Ammon's horn (tissue), 1 donor: ENCODE data around the gene RNF11.

Experiments
- DNase-seq: peaks from one replicate; pipeline ENCODE4 v3.0.0-alpha.2; 2016; ENCODE audit warnings: low spot score

RNF11 gene

DNA sequence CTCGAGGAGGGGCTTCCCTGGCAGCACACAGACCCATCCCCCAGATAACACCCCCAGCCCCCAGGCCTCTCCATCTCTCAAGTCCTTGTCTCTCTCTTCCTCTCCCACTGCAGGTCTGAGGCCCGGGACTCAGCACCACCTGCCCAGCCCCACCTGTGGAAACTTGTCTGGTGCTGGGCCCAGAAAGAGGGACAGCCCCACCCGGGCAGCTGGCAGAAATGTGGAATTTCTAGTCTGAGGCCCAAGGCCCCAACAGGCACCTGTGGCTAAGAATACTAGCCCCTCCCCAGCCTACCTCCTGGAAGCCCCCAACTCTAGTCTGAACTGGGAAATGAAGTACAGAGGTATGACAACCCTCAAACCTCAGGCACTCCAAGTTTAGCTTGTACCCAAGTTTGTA is 78.9 kb downstream of the RNF11 start:
- no peak for DNase-seq

DNA sequence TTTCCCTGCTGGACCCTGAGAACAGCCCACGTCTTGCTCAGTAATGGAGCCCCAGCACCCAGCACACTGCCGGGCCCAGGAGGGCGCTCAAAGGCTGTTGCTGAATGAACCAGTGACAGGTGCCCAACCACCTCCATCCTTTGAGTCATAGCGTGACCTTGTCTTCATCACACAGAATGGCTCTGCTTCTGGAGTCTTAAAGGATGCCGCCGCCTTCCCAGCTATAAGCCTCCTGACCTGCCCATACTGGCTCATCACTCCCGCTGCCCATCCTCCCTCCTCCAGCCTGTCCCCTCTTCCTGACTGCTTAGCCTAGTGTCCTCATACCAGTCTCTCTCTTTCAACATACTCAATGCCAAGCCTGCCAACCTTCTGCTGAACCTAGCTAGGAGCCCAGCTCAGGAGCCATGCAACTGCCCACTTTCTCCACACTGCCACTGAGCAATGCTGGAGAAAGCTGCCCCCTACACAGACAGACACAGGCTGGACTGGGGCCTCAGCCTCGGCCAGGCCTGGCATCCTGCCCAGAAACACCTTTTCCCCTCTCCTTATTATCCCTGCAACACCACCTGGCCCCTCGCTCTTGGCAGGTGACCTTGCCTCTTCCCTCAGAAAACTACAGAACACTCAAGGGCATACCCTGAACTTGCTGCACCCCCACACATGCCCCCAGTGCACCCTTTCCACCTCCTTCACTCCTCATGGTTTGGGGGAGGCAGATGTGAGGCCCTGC is 80.2 kb downstream of the RNF11 start:
- DNase-seq: no peak

GRCh38 chr1:51316846-51317120 is 80.7 kb downstream of the RNF11 start:
- no peak for DNase-seq

GRCh38 chr1:51317798-51318197 is 81.7 kb downstream of the RNF11 start:
- no peak for DNase-seq

DNA sequence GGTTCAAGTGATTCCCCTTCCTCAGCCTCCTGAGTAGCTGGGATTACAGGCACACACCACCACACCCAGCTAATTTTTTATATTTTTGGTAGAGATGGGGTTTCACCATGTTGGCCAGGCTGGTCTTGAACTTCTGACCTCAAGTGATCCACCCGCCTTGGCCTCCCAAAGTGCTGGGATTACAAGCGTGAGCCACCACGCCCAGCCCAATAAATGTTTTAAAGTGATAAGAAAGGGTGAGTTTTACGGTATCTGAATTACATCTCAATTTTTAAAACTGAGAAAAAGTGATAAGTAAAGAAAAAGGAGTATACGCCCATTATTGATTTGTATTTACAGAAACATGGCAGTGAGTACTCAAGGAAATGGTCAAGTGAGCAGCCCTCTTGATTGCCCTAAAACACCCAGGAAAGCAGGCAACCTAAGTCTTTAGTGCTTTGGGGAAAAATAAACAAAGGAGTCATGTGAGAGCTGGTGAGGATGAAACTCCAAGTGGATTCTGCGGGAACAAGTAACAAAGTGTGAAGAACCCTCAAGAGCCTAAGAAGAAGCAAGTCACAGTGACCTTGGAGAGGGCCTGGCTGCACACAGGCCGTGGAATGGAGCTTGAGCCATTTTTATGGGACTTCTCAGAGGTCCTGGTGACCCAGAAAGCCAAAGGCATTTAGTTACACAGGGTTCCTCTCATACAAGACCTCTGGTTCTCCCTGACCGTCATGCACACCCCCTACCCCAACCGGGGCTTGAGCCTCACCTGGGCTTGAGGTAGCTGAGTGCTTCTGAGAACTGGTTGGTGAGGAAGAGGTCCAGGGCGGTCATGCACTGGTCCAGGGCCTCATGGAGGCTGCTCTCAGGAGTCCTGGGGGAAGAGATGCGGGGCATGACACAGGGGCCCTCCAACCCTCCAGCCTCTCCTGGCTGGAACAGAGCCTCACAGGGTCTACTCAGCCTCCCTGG is 85.2 kb downstream of the RNF11 start:
- DNase-seq: no peak

- DNase-seq: no peak
These were observed 85.8 kb downstream of the RNF11 start for GRCh38 chr1:51321924-51322280.

DNA sequence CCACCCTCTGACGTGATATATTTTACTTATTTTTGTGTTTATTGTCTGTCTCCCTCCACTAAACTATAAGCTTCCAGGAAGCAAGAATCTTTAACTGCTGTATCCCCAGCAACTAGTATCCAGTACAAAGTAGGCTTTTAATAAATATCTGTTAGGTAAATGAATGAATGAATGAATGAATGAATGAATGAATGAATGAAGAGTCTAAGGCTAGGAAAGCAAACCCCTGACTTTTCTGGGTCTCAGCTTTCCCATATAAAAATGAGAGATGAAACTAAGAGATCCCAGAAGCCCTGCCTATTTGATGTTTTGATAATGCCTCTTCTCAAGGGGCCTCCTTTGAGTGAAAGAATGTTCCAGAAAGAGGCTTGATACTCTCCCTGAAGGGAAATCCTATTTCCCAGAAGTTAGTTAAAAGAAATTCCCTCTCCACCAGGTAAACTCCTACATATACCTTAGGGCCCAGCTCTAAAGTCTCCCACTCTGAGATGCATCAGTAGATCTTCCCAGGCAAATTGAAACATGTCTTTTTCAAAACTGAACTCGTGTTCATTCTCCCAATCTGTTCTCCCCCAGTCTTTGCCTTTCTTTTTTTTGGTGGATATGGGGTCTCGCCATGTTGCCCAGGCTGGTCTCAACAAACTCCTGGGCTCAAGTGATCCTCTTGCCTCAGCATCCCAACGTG is 86.5 kb downstream of the RNF11 start:
- no peak for DNase-seq
